ENCODE results near the gene CEBPA.
"Not testable (repeated sequence)": the region's sequence is repeated elsewhere in the genome, so short reads cannot be mapped to it uniquely, and the experiment has no call there.

CEBPA gene

GRCh38 chr19:33335446-33335845 lies 33.1 kb upstream of the CEBPA start:
- no peak overlapping the region for H3K4me3 Mint-ChIP-seq
- no peak overlapping the region for H3K27ac Mint-ChIP-seq
- H3K9me3 Mint-ChIP-seq = no peaks in the 10 kb centered on the region
- H3K36me3 Mint-ChIP-seq (ENCODE audit: low read depth) = no peaks in the 10 kb centered on the region
- peaks cover 38% of the 10 kb centered on the region for H3K4me1 Mint-ChIP-seq (ENCODE audit: low read depth)
- no peaks in the 10 kb centered on the region for H3K27me3 Mint-ChIP-seq
- intact Hi-C loops (cut with micrococcal nuclease) = no loop called here

DNA sequence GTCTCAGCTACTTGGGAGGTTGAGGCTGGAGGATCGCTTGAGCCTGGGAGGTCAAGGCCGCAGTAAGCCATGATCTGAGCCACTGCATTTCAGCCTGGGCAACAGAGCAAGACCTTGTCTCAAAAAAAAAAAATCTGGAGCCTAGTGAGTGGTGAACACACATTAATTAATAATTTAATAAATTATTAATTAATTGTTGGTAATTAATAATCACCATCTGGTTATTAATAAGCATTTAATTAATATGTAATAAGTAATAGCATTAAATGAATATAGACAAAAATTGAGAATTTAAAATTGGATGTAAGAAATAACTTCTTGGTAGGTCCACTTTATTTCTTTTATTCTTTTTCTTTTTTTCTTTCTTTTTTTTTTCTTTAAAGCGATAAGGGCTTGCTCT lies 31.9 kb upstream of the CEBPA start:
- no peaks in the 10 kb centered on the region for H3K9me3 Mint-ChIP-seq
- H3K27ac Mint-ChIP-seq = no peak overlapping the region
- H3K4me3 Mint-ChIP-seq = no peak overlapping the region
- H3K4me1 Mint-ChIP-seq (ENCODE audit: low read depth) = peaks cover 46% of the 10 kb centered on the region
- no peaks in the 10 kb centered on the region for H3K27me3 Mint-ChIP-seq
- intact Hi-C loops (cut with micrococcal nuclease) = no loop called here
- no peaks in the 10 kb centered on the region for H3K36me3 Mint-ChIP-seq (ENCODE audit: low read depth)

DNA sequence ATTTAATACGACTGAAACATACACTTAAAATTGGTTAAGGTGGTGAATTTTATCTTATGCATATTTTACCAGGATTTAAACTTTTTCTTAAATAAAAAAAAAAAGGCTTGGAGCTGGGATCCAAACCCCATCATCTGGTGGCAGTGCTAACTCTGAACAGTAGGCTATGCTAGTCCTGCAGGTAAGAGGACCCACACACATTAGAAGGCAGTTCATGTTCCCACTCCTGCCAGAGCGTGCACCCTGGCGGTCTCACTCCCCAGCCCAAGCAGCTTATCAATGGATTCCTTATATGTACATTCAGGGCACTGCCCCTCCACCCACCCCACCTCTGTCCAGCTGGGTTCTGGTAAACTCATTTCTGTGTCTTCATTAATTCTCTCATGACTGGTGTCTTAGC lies 31.3 kb upstream of the CEBPA start:
- Mint-ChIP-seq H3K4me1 (ENCODE audit: low read depth) (peaks cover 46% of the 10 kb centered on the region), H3K27me3 (no peaks in the 10 kb centered on the region), H3K4me3 (no peak overlapping the region), H3K36me3 (ENCODE audit: low read depth) (no peaks in the 10 kb centered on the region), H3K9me3 (no peaks in the 10 kb centered on the region), H3K27ac (no peak overlapping the region)
- intact Hi-C loops (cut with micrococcal nuclease) = loop anchor here (2.0 kb wide), 1 partner anchor 39 kb away; the partner anchor contains the start of gene CEBPG

- intact Hi-C loops (cut with micrococcal nuclease) = loop anchor here (2.0 kb wide), 1 partner anchor 40 kb away; the partner anchor contains the start of gene CEBPG
- Mint-ChIP-seq H3K9me3 (no peaks in the 10 kb centered on the region), H3K27me3 (no peaks in the 10 kb centered on the region), H3K4me3 (no peak overlapping the region), H3K27ac (peak overlapping the region; percentile 90), H3K4me1 (ENCODE audit: low read depth) (peaks cover 50% of the 10 kb centered on the region), H3K36me3 (ENCODE audit: low read depth) (no peaks in the 10 kb centered on the region)
Observed at GRCh38 chr19:33333151-33333550, 30.8 kb upstream of the CEBPA start.

GRCh38 chr19:33332248-33332647 lies 29.9 kb upstream of the CEBPA start:
- intact Hi-C loops (cut with micrococcal nuclease) = loop anchor here (2.0 kb wide), 1 partner anchor 41 kb away; the partner anchor contains the start of gene CEBPG
- Mint-ChIP-seq H3K27me3 (no peaks in the 10 kb centered on the region), H3K4me3 (no peak overlapping the region), H3K27ac (peak overlapping the region; percentile 90), H3K36me3 (ENCODE audit: low read depth) (no peaks in the 10 kb centered on the region), H3K4me1 (ENCODE audit: low read depth) (peaks cover 50% of the 10 kb centered on the region), H3K9me3 (no peaks in the 10 kb centered on the region)

- Mint-ChIP-seq H3K27me3 (no peaks in the 10 kb centered on the region), H3K27ac (peak overlapping the region; percentile 90), H3K4me1 (ENCODE audit: low read depth) (peaks cover 50% of the 10 kb centered on the region), H3K36me3 (ENCODE audit: low read depth) (no peaks in the 10 kb centered on the region), H3K4me3 (no peak overlapping the region), H3K9me3 (peaks cover 9% of the 10 kb centered on the region)
- intact Hi-C loops (cut with micrococcal nuclease) = no loop called here
Observed at GRCh38 chr19:33329736-33330135, 27.4 kb upstream of the CEBPA start.

DNA sequence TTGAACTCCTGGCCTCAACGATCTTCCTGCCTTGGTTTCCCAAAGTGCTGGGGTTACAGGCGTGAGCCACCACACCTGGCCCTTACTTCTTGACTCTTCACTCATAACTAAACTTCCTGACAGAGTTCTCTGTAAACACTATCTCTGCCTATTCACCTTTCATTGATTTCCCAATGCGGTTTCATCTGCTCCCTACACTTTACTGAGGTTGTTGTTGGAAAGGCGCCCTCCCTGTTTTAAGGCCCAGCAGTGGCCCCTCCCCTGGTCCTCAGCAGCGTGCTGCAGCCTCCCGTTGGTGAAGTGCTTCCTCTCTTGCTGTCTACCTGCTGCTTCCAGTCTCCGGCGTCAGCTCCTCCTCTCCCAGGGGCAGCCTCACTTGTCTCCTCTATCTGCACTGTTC lies 26.7 kb upstream of the CEBPA start:
- intact Hi-C loops (cut with micrococcal nuclease) = no loop called here
- no peaks in the 10 kb centered on the region for H3K27me3 Mint-ChIP-seq
- no peaks in the 10 kb centered on the region for H3K36me3 Mint-ChIP-seq (ENCODE audit: low read depth)
- peak overlapping the region; percentile 90 for H3K27ac Mint-ChIP-seq
- H3K4me3 Mint-ChIP-seq = no peak overlapping the region
- peaks cover 50% of the 10 kb centered on the region for H3K4me1 Mint-ChIP-seq (ENCODE audit: low read depth)
- peaks cover 9% of the 10 kb centered on the region for H3K9me3 Mint-ChIP-seq

- no peak overlapping the region for H3K4me3 Mint-ChIP-seq
- intact Hi-C loops (cut with micrococcal nuclease) = no loop called here
Observed at GRCh38 chr19:33325920-33326319, 23.6 kb upstream of the CEBPA start.

GRCh38 chr19:33324628-33325027 lies 22.3 kb upstream of the CEBPA start:
- Mint-ChIP-seq H3K4me3 (no peak overlapping the region), H3K27me3 (no peaks in the 10 kb centered on the region), H3K9me3 (peaks cover 9% of the 10 kb centered on the region), H3K27ac (no peak overlapping the region), H3K36me3 (ENCODE audit: low read depth) (no peaks in the 10 kb centered on the region), H3K4me1 (ENCODE audit: low read depth) (peaks cover 15% of the 10 kb centered on the region)
- intact Hi-C loops (cut with micrococcal nuclease) = no loop called here

More at GRCh38 chr19:33325920-33326319, 23.6 kb upstream of the CEBPA start:
- no peaks in the 10 kb centered on the region for H3K36me3 Mint-ChIP-seq (ENCODE audit: low read depth)
- peaks cover 27% of the 10 kb centered on the region for H3K4me1 Mint-ChIP-seq (ENCODE audit: low read depth)
- no peak overlapping the region for H3K27ac Mint-ChIP-seq
- no peaks in the 10 kb centered on the region for H3K27me3 Mint-ChIP-seq
- H3K9me3 Mint-ChIP-seq = peaks cover 9% of the 10 kb centered on the region

- Mint-ChIP-seq H3K4me1 (ENCODE audit: low read depth) (peaks cover 6% of the 10 kb centered on the region), H3K4me3 (no peak overlapping the region), H3K36me3 (ENCODE audit: low read depth) (no peaks in the 10 kb centered on the region), H3K9me3 (peaks cover 9% of the 10 kb centered on the region), H3K27ac (no peak overlapping the region), H3K27me3 (no peaks in the 10 kb centered on the region)
- intact Hi-C loops (cut with micrococcal nuclease) = no loop called here
Observed at GRCh38 chr19:33323093-33323820, 20.9 kb upstream of the CEBPA start.

- Mint-ChIP-seq H3K9me3 (peaks cover under 1% of the 10 kb centered on the region), H3K4me1 (ENCODE audit: low read depth) (peaks cover 5% of the 10 kb centered on the region), H3K36me3 (ENCODE audit: low read depth) (no peaks in the 10 kb centered on the region), H3K27ac (no peak overlapping the region), H3K27me3 (no peaks in the 10 kb centered on the region), H3K4me3 (no peak overlapping the region)
- intact Hi-C loops (cut with micrococcal nuclease) = no loop called here
Observed at GRCh38 chr19:33320636-33321035, 18.3 kb upstream of the CEBPA start.

- H3K9me3 Mint-ChIP-seq; H3K36me3 Mint-ChIP-seq (ENCODE audit: low read depth); H3K4me3 Mint-ChIP-seq: not testable (repeated sequence)
Observed at GRCh38 chr19:33317991-33318390, 15.7 kb upstream of the CEBPA start.

DNA sequence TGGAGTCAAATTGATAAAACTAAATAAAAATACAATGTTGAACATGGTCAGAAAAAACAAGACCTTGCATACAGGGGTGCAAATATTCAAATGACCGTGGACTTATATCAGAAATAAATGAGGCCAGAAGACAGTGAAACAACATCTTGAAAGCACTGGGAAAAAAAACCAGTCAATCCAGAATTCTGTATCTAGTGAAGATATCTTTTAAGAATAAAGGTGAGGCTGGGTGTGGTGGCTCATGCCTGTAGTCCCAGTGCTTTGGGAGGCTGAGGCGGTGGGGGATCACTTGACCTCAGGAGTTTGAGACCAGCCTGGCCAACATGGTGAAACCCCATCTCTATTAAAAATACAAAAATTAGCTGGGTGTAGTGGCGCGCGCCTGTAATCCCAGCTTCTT lies 15.2 kb upstream of the CEBPA start:
- H3K36me3 Mint-ChIP-seq (ENCODE audit: low read depth) = no peaks in the 10 kb centered on the region
- H3K9me3 Mint-ChIP-seq = no peaks in the 10 kb centered on the region
- H3K4me1 Mint-ChIP-seq (ENCODE audit: low read depth) = peaks cover 5% of the 10 kb centered on the region
- no peak overlapping the region for H3K4me3 Mint-ChIP-seq
- H3K27me3 Mint-ChIP-seq = no peaks in the 10 kb centered on the region
- intact Hi-C loops (cut with micrococcal nuclease) = no loop called here
- no peak overlapping the region for H3K27ac Mint-ChIP-seq

More at GRCh38 chr19:33317991-33318390, 15.7 kb upstream of the CEBPA start:
- intact Hi-C loops (cut with micrococcal nuclease); H3K4me1 Mint-ChIP-seq (ENCODE audit: low read depth); H3K27me3 Mint-ChIP-seq; H3K27ac Mint-ChIP-seq: not testable (repeated sequence)

DNA sequence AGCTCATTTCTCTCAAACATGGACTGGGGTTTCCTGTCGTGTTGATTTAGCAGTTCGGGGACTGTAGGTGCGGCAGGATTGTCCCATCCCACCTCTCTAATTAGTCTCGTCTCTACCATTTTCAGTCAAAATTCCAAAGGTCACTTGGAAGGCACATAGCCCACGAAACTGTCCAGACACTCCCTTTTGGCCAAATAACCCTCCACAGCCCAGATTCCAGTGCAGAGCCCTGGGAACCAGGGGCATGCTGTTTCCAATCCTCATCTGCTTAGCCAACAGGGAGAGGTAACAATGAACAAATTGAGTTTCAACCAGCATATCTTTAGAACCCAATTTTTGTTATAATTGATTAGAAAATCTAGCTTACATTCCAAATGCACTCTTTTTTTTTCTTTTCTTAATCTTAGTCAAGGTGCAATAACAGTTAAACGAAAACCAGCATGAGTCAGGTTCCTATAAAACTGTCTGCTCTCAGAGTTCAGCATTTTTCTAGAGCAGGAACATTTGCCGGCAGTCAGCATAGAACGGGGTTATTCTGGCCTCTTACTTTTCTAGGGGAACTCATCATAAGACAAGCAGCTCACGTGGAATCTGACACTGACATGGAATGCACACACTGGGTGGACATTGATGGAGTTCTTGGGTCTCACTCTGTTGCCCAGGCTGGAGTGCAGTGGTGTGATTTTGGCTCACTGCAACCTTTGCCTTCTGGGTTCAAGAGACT lies 14.4 kb upstream of the CEBPA start:
- H3K27me3 Mint-ChIP-seq = no peaks in the 10 kb centered on the region
- intact Hi-C loops (cut with micrococcal nuclease) = no loop called here
- H3K9me3 Mint-ChIP-seq = no peaks in the 10 kb centered on the region
- H3K36me3 Mint-ChIP-seq (ENCODE audit: low read depth) = no peaks in the 10 kb centered on the region
- H3K27ac Mint-ChIP-seq = no peak overlapping the region
- no peak overlapping the region for H3K4me3 Mint-ChIP-seq
- peaks cover 5% of the 10 kb centered on the region for H3K4me1 Mint-ChIP-seq (ENCODE audit: low read depth)

All from dendritic cell treated with granulocyte-macrophage colony-stimulating factor and Interleukin-4, amounts not matched to agents 40 ng/mL and 50 ng/mL, for 4 days (primary cell).